ENCODE data around the gene DHRS7B.

Gene DHRS7B

GRCh38 chr17:21166595-21167210, 39.9 kb downstream of the DHRS7B start:
- DNase-seq (ENCODE audit: insufficient read length, low spot score), result no peak
- no peak for TF ChIP-seq CTCF (IDR thresholded peaks at IDR 0.05; ENCODE audit: insufficient read depth, missing control alignments)
- FAIRE-seq, result no peak

- no peak for TF ChIP-seq CTCF (IDR thresholded peaks at IDR 0.05; ENCODE audit: insufficient read depth, missing control alignments)
- FAIRE-seq (no peak), DNase-seq (ENCODE audit: insufficient read length, low spot score) (no peak)
Observed at GRCh38 chr17:21167303-21167702, 40.5 kb downstream of the DHRS7B start.

GRCh38 chr17:21168555-21168865, 41.7 kb downstream of the DHRS7B start:
- TF ChIP-seq CTCF (IDR thresholded peaks at IDR 0.05; ENCODE audit: insufficient read depth, missing control alignments), result no peak
- DNase-seq (ENCODE audit: insufficient read length, low spot score) (no peak), FAIRE-seq (no peak)

- FAIRE-seq, result no peak
- DNase-seq (ENCODE audit: insufficient read length, low spot score), result no peak
- TF ChIP-seq CTCF (IDR thresholded peaks at IDR 0.05; ENCODE audit: insufficient read depth, missing control alignments), result no peak
Observed at GRCh38 chr17:21169496-21169895, 42.7 kb downstream of the DHRS7B start.

- DNase-seq (ENCODE audit: insufficient read length, low spot score), result no peak
- FAIRE-seq, result no peak
- TF ChIP-seq CTCF (IDR thresholded peaks at IDR 0.05; ENCODE audit: insufficient read depth, missing control alignments), result no peak
Observed at GRCh38 chr17:21170809-21171208, 44.0 kb downstream of the DHRS7B start.

- no peak for FAIRE-seq
- no peak for TF ChIP-seq CTCF (IDR thresholded peaks at IDR 0.05; ENCODE audit: insufficient read depth, missing control alignments)
- DNase-seq (ENCODE audit: insufficient read length, low spot score), result no peak
Observed at GRCh38 chr17:21171309-21171922, 44.7 kb downstream of the DHRS7B start.

- no peak for DNase-seq (ENCODE audit: insufficient read length, low spot score)
- no peak for FAIRE-seq
- TF ChIP-seq CTCF (IDR thresholded peaks at IDR 0.05; ENCODE audit: insufficient read depth, missing control alignments), result no peak
Observed at GRCh38 chr17:21171970-21172510, 45.3 kb downstream of the DHRS7B start.

Data from D721Med (cell line).